Measurements from ENCODE around the gene MAL.
"Not testable (repeated sequence)": the region's sequence is repeated elsewhere in the genome, so short reads cannot be mapped to it uniquely, and the experiment has no call there.

Gene MAL

DNA sequence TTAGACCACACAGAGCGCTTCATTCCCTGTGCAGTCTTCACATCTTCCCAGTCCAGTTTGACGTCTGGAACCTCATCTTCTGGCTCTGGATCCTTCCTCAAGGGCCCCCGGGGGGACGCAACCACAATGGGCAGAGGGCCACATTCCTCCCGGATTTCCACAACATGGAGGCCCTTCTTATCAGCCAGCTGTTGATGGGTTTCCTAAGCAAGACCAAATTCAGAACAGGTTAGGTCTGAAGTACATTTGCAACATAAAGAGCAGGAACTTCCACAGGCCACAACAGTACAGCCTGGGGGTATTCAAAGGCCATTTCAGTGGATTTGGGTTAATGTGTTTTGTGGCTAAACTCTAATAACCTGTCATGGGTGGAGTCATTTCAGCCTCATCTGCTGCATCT, 61.9 kb downstream of the MAL start:
- H3K4me3 ChIP-seq (ENCODE audit: low read depth, low read length) = no peak overlapping the region
- TF ChIP-seq, protein P1, sequence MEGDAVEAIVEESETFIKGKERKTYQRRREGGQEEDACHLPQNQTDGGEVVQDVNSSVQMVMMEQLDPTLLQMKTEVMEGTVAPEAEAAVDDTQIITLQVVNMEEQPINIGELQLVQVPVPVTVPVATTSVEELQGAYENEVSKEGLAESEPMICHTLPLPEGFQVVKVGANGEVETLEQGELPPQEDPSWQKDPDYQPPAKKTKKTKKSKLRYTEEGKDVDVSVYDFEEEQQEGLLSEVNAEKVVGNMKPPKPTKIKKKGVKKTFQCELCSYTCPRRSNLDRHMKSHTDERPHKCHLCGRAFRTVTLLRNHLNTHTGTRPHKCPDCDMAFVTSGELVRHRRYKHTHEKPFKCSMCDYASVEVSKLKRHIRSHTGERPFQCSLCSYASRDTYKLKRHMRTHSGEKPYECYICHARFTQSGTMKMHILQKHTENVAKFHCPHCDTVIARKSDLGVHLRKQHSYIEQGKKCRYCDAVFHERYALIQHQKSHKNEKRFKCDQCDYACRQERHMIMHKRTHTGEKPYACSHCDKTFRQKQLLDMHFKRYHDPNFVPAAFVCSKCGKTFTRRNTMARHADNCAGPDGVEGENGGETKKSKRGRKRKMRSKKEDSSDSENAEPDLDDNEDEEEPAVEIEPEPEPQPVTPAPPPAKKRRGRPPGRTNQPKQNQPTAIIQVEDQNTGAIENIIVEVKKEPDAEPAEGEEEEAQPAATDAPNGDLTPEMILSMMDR (IDR thresholded peaks at IDR 0.05; ENCODE audit: control insufficient read depth, extremely low read depth, insufficient read depth) = no peak
- no peak for DNase-seq (ENCODE audit: low read depth)

DNA sequence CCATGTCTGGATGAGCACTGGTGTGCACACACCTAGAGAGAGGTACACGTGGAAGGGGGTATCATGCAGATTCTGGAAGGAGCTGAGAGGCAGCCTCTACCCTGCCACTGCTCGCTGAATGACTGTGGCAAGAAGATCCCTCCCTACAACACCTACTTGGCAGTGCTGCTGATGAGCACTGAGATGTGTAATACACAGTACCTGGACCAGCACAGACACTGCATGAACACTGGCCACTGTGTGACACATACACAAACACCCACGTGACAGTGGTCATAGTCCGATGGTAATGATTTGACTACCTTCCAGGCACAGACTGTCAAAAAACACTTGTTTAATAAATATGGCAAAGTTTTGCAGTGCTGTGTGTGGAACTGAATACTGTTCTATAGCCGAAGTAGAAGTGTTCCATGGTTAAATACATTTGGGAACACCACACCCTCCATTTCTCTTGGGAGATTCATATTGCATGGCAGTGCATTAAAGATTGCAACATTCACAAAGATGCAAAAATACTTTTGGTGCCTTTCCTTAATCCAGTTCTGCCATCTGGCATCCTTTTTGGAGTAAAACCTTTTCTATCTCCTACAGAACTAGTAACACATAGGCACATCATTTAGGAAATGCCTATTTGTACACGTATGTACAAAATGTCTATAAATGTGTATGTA, 66.5 kb downstream of the MAL start:
- H3K4me3 ChIP-seq (ENCODE audit: low read depth, low read length) = no peak overlapping the region
- DNase-seq (ENCODE audit: low read depth) = no peak
- TF ChIP-seq, protein P1 (IDR thresholded peaks at IDR 0.05; ENCODE audit: control insufficient read depth, extremely low read depth, insufficient read depth) = no peak

DNA sequence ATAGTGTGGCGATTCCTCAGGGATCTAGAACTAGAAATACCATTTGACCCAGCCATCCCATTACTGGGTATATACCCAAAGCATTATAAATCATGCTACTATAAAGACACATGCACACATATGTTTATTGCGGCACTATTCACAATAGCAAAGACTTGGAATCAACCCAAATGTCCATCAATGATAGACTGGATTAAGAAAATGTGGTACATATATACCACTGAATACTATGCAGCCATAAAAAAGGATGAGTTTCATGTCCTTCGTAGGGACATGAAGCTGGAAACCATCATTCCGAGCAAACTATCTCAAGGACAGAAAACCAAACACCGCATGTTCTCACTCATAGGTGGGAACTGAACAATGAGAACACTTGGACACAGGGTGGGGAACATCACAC, 72.8 kb downstream of the MAL start:
- DNase-seq (ENCODE audit: low read depth) = not testable (repeated sequence)

DNA sequence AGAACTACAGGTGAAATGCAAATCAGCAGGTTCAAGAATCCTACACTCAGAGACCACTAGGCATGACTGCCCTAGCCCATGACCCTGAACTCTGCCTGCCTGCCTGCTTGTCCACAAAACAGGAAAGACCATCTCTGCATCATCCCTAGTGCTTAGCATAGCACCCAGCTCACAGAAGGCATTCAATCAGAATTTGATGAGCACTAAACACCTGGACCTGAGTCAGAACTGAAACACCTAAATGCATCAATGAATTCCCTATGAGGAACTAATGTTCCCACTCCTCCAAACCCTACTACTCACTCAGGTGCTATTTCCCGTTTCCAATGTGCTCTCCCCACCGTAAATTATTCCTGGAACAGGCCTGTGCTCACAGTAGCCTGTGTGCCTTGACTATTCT, 74.4 kb downstream of the MAL start:
- no peak for DNase-seq (ENCODE audit: low read depth)
- H3K4me3 ChIP-seq (ENCODE audit: low read depth, low read length) = no peak overlapping the region
- TF ChIP-seq, protein P1 (IDR thresholded peaks at IDR 0.05; ENCODE audit: control insufficient read depth, extremely low read depth, insufficient read depth) = no peak

More for the DNA sequence above, 72.8 kb downstream of the MAL start:
- H3K4me3 ChIP-seq (ENCODE audit: low read depth, low read length) = not testable (repeated sequence)
